ENCODE data around the gene FGD2. TPM values are rescaled to one million over a fixed set of nuclear protein-coding genes. Genes with fewer than 3 reads are reported as not detected.

Gene FGD2
- total and polyA plus RNA-seq, 10 of the 15 experiments (the other 5 are each of a cell fraction or from before 2014, with no cell fraction given): 5.2 to 88.1 (median 33.2) TPM

DNA sequence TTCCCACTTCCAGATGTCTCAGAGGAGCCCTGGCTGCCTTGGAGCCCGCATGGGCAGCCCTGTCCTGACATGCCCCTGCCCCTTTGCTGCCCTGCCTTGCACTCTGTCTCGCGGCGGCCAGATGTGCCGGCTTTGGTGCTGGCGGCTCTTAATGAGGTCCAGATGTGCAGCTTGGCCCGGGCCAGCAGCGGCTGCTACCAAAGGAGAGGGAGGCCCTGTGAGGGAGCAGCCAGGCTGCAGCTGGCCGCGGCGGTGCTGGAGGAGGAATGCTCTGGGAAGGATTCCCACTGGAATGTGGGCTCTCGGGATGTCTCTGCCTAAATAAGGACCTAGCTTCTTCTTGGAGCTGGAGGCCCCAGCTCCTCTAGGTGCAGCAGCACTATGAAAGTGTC, 72.4 kb downstream of the FGD2 start (continued):
- TF ChIP-seq, protein P1, sequence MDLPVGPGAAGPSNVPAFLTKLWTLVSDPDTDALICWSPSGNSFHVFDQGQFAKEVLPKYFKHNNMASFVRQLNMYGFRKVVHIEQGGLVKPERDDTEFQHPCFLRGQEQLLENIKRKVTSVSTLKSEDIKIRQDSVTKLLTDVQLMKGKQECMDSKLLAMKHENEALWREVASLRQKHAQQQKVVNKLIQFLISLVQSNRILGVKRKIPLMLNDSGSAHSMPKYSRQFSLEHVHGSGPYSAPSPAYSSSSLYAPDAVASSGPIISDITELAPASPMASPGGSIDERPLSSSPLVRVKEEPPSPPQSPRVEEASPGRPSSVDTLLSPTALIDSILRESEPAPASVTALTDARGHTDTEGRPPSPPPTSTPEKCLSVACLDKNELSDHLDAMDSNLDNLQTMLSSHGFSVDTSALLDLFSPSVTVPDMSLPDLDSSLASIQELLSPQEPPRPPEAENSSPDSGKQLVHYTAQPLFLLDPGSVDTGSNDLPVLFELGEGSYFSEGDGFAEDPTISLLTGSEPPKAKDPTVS (IDR thresholded peaks at IDR 0.05; ENCODE audit: low read depth, low read length): no peak
- no peak for TF ChIP-seq ZNF24 (IDR thresholded peaks at IDR 0.05)

Other genes starting within 250 kb of the FGD2 start
- gene CPNE5, start 166.2 kb upstream of the FGD2 start, total RNA-seq (2014; rRNA removed): 22.3 and 30.3 TPM in 2 replicates
- gene CPNE5, start 166.2 kb upstream of the FGD2 start, total RNA-seq (2014; rRNA removed; fragmentation: Illumina TruSeq; extraction: Trizol): 19.2 and 21.9 TPM in 2 replicates
- 38.4 and 39.1 TPM in 2 replicates for gene CPNE5, start 166.2 kb upstream of the FGD2 start, total RNA-seq (2021)
- gene CPNE5, start 166.2 kb upstream of the FGD2 start, polyA plus RNA-seq (2011; rRNA removed): 6.0 and 14.4 TPM in 2 replicates
- gene CPNE5, start 166.2 kb upstream of the FGD2 start, polyA plus RNA-seq (2014; fragmentation: Illumina TruSeq; extraction: Trizol): 25.3 and 34.2 TPM in 2 replicates
- 1 to 10 TPM; 2.4 to 3.1 TPM for gene CPNE5, start 166.2 kb upstream of the FGD2 start, polyA plus RNA-seq (2014; fragmentation: Nextera tagmentation; extraction: Ambion mirVana)
- gene CPNE5, start 166.2 kb upstream of the FGD2 start, polyA plus RNA-seq (2014; rRNA removed): 32.3 and 39.9 TPM in 2 replicates
- 10 to 100 TPM; 10.3 to 11.7 TPM for gene CPNE5, start 166.2 kb upstream of the FGD2 start, polyA plus RNA-seq (2016; fragmentation: Nextera tagmentation; extraction: Ambion mirVana)
- 50.2 and 54.0 TPM in 2 replicates for gene PPIL1, start 130.9 kb upstream of the FGD2 start, total RNA-seq (2014; rRNA removed)
- gene PPIL1, start 130.9 kb upstream of the FGD2 start, total RNA-seq (2014; rRNA removed; fragmentation: Illumina TruSeq; extraction: Trizol): 62.7 and 66.7 TPM in 2 replicates
- gene PPIL1, start 130.9 kb upstream of the FGD2 start, total RNA-seq (2021): 39.5 and 40.8 TPM in 2 replicates
- 54.8 and 56.8 TPM in 2 replicates for gene PPIL1, start 130.9 kb upstream of the FGD2 start, polyA plus RNA-seq (2011; rRNA removed)
- 75.5 and 98.4 TPM in 2 replicates for gene PPIL1, start 130.9 kb upstream of the FGD2 start, polyA plus RNA-seq (2014; fragmentation: Illumina TruSeq; extraction: Trizol)
- 10 to 100 TPM; 74.4 to 95.8 TPM for gene PPIL1, start 130.9 kb upstream of the FGD2 start, polyA plus RNA-seq (2014; fragmentation: Nextera tagmentation; extraction: Ambion mirVana)
- 42.6 and 42.8 TPM in 2 replicates for gene PPIL1, start 130.9 kb upstream of the FGD2 start, polyA plus RNA-seq (2014; rRNA removed)
- 10 to 100 TPM; 81.8 to 86.7 TPM for gene PPIL1, start 130.9 kb upstream of the FGD2 start, polyA plus RNA-seq (2016; fragmentation: Nextera tagmentation; extraction: Ambion mirVana)
- gene C6orf89, start 119.7 kb upstream of the FGD2 start, total RNA-seq (2014; rRNA removed): 30.2 and 33.8 TPM in 2 replicates
- 27.1 and 28.4 TPM in 2 replicates for gene C6orf89, start 119.7 kb upstream of the FGD2 start, total RNA-seq (2014; rRNA removed; fragmentation: Illumina TruSeq; extraction: Trizol)
- 36.0 and 37.5 TPM in 2 replicates for gene C6orf89, start 119.7 kb upstream of the FGD2 start, total RNA-seq (2021)
- 16.8 and 22.1 TPM in 2 replicates for gene C6orf89, start 119.7 kb upstream of the FGD2 start, polyA plus RNA-seq (2011; rRNA removed)
- 42.7 and 45.8 TPM in 2 replicates for gene C6orf89, start 119.7 kb upstream of the FGD2 start, polyA plus RNA-seq (2014; fragmentation: Illumina TruSeq; extraction: Trizol)
- 10 to 100 TPM; 10.8 to 11.4 TPM for gene C6orf89, start 119.7 kb upstream of the FGD2 start, polyA plus RNA-seq (2014; fragmentation: Nextera tagmentation; extraction: Ambion mirVana)
- 23.6 and 24.9 TPM in 2 replicates for gene C6orf89, start 119.7 kb upstream of the FGD2 start, polyA plus RNA-seq (2014; rRNA removed)
- 10 to 100 TPM; 30.2 to 33.3 TPM for gene C6orf89, start 119.7 kb upstream of the FGD2 start, polyA plus RNA-seq (2016; fragmentation: Nextera tagmentation; extraction: Ambion mirVana)
- gene PI16, start 50.9 kb upstream of the FGD2 start, total RNA-seq (2014; rRNA removed): not detected in 2 replicates
- gene PI16, start 50.9 kb upstream of the FGD2 start, total RNA-seq (2014; rRNA removed; fragmentation: Illumina TruSeq; extraction: Trizol): not detected in 2 replicates
- gene PI16, start 50.9 kb upstream of the FGD2 start, total RNA-seq (2021): not detected in 2 replicates
- gene PI16, start 50.9 kb upstream of the FGD2 start, polyA plus RNA-seq (2011; rRNA removed): not detected in 2 replicates
- not detected in 2 replicates for gene PI16, start 50.9 kb upstream of the FGD2 start, polyA plus RNA-seq (2014; fragmentation: Illumina TruSeq; extraction: Trizol)
- under 1 TPM in 1 of 2 experiments, not detected in 1; 0.08 TPM for gene PI16, start 50.9 kb upstream of the FGD2 start, polyA plus RNA-seq (2014; fragmentation: Nextera tagmentation; extraction: Ambion mirVana)
- gene PI16, start 50.9 kb upstream of the FGD2 start, polyA plus RNA-seq (2014; rRNA removed): not detected in 2 replicates
- gene PI16, start 50.9 kb upstream of the FGD2 start, polyA plus RNA-seq (2016; fragmentation: Nextera tagmentation; extraction: Ambion mirVana): under 1 TPM in 1 of 2 experiments, not detected in 1; 0.12 TPM
- gene MTCH1, start 19.5 kb upstream of the FGD2 start, total RNA-seq (2014; rRNA removed): 104 and 114 TPM in 2 replicates
- gene MTCH1, start 19.5 kb upstream of the FGD2 start, total RNA-seq (2014; rRNA removed; fragmentation: Illumina TruSeq; extraction: Trizol): 64.5 and 65.2 TPM in 2 replicates
- 103 and 105 TPM in 2 replicates for gene MTCH1, start 19.5 kb upstream of the FGD2 start, total RNA-seq (2021)
- 73.1 and 86.9 TPM in 2 replicates for gene MTCH1, start 19.5 kb upstream of the FGD2 start, polyA plus RNA-seq (2011; rRNA removed)
- gene MTCH1, start 19.5 kb upstream of the FGD2 start, polyA plus RNA-seq (2014; fragmentation: Illumina TruSeq; extraction: Trizol): 48.5 and 75.3 TPM in 2 replicates
- gene MTCH1, start 19.5 kb upstream of the FGD2 start, polyA plus RNA-seq (2014; fragmentation: Nextera tagmentation; extraction: Ambion mirVana): 10 to 100 TPM in 1 of 2 experiments, 1 to 10 TPM in 1; 7.2 to 17.3 TPM
- gene MTCH1, start 19.5 kb upstream of the FGD2 start, polyA plus RNA-seq (2014; rRNA removed): 80.2 and 83.5 TPM in 2 replicates
- gene MTCH1, start 19.5 kb upstream of the FGD2 start, polyA plus RNA-seq (2016; fragmentation: Nextera tagmentation; extraction: Ambion mirVana): 100 to 1,000 TPM; 108 to 128 TPM
- 10.6 and 12.5 TPM in 2 replicates for gene PIM1, start 164.5 kb downstream of the FGD2 start, total RNA-seq (2014; rRNA removed)
- gene PIM1, start 164.5 kb downstream of the FGD2 start, total RNA-seq (2014; rRNA removed; fragmentation: Illumina TruSeq; extraction: Trizol): 9.9 and 10.5 TPM in 2 replicates
- gene PIM1, start 164.5 kb downstream of the FGD2 start, total RNA-seq (2021): 20.6 and 22.0 TPM in 2 replicates
- gene PIM1, start 164.5 kb downstream of the FGD2 start, polyA plus RNA-seq (2011; rRNA removed): 6.4 and 10.4 TPM in 2 replicates
- 29.0 and 33.9 TPM in 2 replicates for gene PIM1, start 164.5 kb downstream of the FGD2 start, polyA plus RNA-seq (2014; fragmentation: Illumina TruSeq; extraction: Trizol)
- 1 to 10 TPM in 1 of 2 experiments, under 1 TPM in 1; 0.66 to 3.0 TPM for gene PIM1, start 164.5 kb downstream of the FGD2 start, polyA plus RNA-seq (2014; fragmentation: Nextera tagmentation; extraction: Ambion mirVana)
- 11.1 and 11.6 TPM in 2 replicates for gene PIM1, start 164.5 kb downstream of the FGD2 start, polyA plus RNA-seq (2014; rRNA removed)
- gene PIM1, start 164.5 kb downstream of the FGD2 start, polyA plus RNA-seq (2016; fragmentation: Nextera tagmentation; extraction: Ambion mirVana): 1 to 10 TPM; 7.0 to 8.1 TPM